HG02981 (cell line): ENCODE measurements around the gene ARHGAP15.

Experiments
- ATAC-seq: cut with Tn5 transposase; IDR thresholded peaks from one replicate; pipeline ENCODE4 v1.9.1; 2021; ENCODE audit warnings: mild to moderate bottlenecking, moderate library complexity; ENCODE audit not compliant: unreplicated experiment

The ARHGAP15 gene

GRCh38 chr2:143434445-143434844, 305.2 kb downstream of the ARHGAP15 start:
- no peak for ATAC-seq

GRCh38 chr2:143435131-143435530, 305.9 kb downstream of the ARHGAP15 start:
- ATAC-seq: no peak

- ATAC-seq: no peak
These were observed 307.7 kb downstream of the ARHGAP15 start for GRCh38 chr2:143436951-143437350.

GRCh38 chr2:143440411-143441012, 311.3 kb downstream of the ARHGAP15 start:
- no peak for ATAC-seq

DNA sequence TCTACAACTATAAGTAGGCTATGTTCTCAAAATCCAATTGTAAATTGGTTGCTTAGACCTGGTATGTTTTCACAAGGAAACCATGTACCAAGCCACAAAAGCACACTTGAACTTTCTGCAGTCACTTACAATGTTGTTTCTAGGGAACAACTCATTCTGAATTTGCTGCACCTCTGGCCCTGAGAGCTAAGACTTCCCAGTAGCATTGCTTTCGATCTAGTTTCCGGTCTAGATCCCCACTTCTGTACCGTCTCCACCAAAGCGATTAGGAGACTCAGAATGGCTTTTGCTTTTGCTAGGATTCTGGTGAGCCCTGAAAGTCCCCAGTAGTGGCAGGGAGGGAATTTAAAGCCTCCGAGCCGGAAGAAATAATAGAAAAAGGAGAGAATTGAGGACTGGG, 313.0 kb downstream of the ARHGAP15 start:
- ATAC-seq: no peak

DNA sequence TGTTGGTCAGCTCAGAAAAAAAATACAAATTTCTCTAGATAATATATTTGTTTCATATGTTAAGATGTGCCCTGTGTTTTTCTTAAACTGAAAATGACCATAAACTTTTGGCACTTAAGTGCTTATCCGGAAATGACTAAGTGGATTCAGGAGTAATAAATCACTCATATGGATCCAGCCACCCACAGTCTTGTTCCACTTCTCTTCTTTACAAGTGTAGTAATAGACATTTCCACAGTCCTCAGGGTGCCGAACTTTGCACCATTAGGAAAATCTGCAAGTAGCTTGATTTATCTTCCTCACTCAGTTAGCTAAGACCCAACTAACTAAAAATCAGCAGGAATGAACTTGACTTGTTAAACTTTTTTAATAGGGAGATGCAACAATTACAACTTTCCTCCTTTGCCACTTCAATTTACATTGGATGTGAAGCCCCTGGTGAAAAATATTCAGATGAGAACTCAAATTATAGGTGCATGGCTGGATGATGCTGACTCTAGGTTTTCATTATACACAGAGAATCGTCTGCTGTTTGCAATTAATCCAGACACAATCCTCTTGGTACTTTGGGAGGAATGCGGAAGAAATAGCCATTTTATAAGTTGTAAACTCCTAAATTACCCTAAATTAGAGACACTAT, 322.5 kb downstream of the ARHGAP15 start:
- peak; percentile 91 for ATAC-seq

GRCh38 chr2:143452817-143453451, 323.7 kb downstream of the ARHGAP15 start:
- peak; percentile 82 for ATAC-seq

DNA sequence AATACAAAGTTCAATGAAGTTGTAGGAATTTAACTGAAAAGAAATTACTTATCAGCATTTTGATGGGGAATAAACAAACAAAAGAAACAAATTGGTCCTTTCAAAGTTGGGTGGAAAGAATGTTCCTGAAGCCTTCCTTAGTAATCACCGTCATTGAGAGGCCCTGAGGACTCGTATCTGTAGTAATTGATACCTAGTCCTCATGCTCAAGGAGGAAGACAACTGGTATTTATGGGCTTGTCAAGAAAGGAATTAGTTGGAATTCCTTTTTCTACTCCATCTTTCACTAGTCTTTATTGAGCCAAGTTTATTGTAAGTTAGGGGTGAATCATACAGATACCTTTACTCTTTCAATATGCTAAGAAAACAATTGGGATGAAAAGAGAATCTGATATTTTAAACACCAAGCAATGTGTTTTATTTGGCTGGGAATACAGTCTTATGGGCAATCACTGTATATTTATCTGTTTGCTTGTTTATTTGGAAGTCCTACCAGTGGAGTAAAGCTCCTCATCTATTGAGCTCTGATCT, 324.8 kb downstream of the ARHGAP15 start:
- no peak for ATAC-seq

- ATAC-seq: no peak
These were observed 326.1 kb downstream of the ARHGAP15 start for GRCh38 chr2:143455317-143455716.

DNA sequence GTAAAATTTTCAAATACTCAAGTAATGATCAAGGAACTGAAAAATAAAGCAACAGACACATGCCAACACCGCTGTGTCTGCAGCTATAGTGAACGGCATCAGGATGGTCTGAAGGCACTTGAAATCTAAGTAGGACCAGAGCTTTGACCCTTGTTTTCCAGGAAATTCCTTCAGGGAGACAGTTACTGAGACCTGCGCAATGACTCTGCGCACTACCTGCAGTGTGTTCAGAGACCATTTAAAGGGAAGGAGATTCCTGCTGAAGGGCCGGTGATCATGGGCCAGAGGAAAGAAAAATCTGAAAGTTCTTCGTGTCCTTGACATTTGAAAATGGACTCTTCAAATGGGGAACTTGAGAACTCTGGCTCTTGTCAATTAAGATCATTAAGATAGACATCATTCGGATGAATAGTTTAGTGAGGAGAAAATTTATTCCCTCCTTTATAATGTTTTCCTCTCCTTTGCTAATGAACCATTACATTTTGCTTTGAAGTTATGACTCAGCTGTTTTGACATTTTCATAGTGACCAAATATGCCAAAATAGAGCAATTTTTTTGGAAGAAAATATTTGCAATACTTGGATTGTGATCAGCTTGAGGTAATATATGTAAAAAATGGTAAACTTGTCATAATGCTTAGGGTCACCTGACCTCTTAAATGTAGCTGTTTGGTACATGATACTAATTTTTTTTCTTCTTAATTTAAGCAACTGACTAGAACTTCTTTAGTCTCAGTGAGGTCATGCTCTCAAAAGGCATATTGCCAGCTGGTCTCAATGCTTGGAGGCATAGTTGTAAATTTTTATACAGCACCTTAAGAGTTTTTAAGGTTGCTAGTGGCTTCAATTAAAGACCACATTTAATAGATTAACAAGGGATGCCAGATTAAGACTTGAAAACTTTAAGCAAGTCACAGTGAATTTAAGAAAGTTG, 329.3 kb downstream of the ARHGAP15 start:
- no peak for ATAC-seq

GRCh38 chr2:143460382-143460781, 331.2 kb downstream of the ARHGAP15 start:
- no peak for ATAC-seq

- peak; percentile 60 for ATAC-seq
These were observed 334.5 kb downstream of the ARHGAP15 start for GRCh38 chr2:143463719-143464118.

DNA sequence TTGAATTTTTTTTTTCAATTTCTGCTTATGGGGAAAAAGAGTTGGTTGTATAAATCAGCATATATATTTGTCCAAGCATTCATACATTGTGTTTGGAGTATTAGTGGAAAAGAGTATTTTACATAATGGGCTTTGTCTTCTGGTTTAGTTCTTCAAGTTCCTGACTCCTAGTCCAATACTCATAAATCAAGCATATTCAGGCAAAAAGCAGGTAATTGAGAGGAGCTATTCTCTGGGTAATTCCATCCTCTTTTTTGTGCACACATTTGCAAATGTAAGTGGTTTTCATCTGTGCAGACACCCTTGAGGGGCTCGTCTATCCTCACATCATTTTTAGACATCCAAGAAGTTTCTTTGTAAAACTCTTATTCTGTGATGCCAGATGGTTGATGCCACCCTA, 337.2 kb downstream of the ARHGAP15 start:
- no peak for ATAC-seq

DNA sequence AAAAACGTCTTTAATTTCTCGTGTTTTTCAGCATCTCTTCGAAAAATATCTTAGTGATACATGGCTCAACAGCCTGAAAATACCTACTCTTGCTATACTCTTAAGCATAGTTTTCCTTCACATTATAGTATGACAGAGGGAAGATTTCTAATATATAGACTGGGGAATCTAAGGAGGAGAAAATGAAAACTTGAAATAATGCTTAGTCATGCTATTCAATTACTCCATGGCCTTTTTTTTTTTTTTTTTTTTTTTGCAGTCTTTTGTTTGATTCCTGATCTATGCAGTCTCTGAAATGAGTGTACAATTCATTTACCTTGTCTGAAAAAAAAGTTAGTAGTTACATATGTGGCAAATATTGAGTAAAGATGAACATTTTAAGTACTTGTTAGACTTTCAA, 337.8 kb downstream of the ARHGAP15 start:
- ATAC-seq: no peak

- peak; percentile 62 for ATAC-seq
These were observed 339.2 kb downstream of the ARHGAP15 start for GRCh38 chr2:143468341-143468888.

DNA sequence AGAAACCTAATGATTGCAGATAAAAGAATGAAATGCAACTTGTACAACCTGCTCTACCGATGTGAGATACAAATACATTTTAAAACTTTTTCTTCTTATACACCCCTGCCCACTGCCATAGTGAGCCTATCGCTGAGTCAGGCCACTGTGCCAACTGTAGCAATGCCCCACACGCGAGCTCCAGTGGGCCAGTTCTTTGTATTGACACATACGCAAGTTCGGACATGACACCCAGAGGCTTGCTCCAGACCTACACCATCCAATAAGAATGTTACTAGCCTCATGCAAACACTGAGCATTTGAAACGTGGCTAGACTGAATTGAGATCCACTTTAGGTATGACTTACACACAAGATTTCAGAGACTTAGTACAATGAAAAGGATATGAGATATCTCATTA, 340.1 kb downstream of the ARHGAP15 start:
- ATAC-seq: no peak

GRCh38 chr2:143471550-143471949, 342.3 kb downstream of the ARHGAP15 start:
- no peak for ATAC-seq

GRCh38 chr2:143473216-143473615, 344.0 kb downstream of the ARHGAP15 start:
- ATAC-seq: no peak

GRCh38 chr2:143473820-143474219, 344.6 kb downstream of the ARHGAP15 start:
- ATAC-seq: no peak

DNA sequence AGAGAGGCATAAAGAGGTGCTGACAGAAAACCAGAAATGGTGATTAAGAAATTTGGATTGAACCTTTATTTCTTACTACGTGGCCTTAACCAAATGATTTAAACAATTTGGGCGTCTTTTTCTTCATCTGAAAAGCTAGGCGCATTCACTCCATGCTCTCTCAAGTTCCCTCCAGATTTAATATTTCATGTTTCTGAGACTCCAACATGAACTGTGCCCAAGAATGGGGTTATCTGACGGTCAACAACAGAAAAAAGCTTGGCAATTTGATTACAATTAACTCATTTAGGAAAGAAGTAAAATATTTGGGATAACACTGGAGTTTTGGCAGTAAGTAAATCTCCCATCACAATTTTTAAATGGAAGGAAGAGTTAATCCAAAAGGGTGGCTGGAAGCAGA, 345.4 kb downstream of the ARHGAP15 start:
- ATAC-seq: no peak
